ENCODE data around the gene TAS1R1. TPM values are rescaled to one million over a fixed set of nuclear protein-coding genes. Genes with fewer than 3 reads are reported as not detected.
A peak's percentile ranks its signal among the peaks of the same experiment; 100 is the strongest.

TAS1R1 gene
- total and polyA plus RNA-seq, 9 of the 15 experiments (the other 6 are each of a cell fraction or from before 2014, with no cell fraction given) = 0.06 TPM; not detected in 8

- no peak for TF ChIP-seq BCOR (IDR thresholded peaks at IDR 0.05)
- TF ChIP-seq ZNF79 (CRISPR knock-in tag; IDR thresholded peaks at IDR 0.05; ENCODE audit: low read depth) = peak; percentile 16; the same call in 1 of the 2 replicates
- no peak for TF ChIP-seq ZNF133 (CRISPR knock-in tag; IDR thresholded peaks at IDR 0.05)
- no peak for TF ChIP-seq ZNF24 (IDR thresholded peaks at IDR 0.05)
- TF ChIP-seq CREB3 (tag; conservative IDR thresholded peaks at IDR 0.05; ENCODE audit: low read depth) = peak; percentile 94
- peak; percentile 85 for TF ChIP-seq PHF20 (IDR thresholded peaks at IDR 0.05; ENCODE audit: partially characterized antibody)
- peak; percentile 26; the same call in 1 of the 2 replicates for TF ChIP-seq CLOCK (CRISPR knock-in tag; IDR thresholded peaks at IDR 0.05; ENCODE audit: borderline replicate concordance)
- TF ChIP-seq ETS2 (tag; IDR thresholded peaks at IDR 0.05; ENCODE audit: borderline replicate concordance, poor library complexity, severe bottlenecking) = no peak
- peak; percentile 61; the same call in 1 of the 2 replicates for TF ChIP-seq HINFP (tag; conservative IDR thresholded peaks at IDR 0.05; ENCODE audit: low read depth)
- TF ChIP-seq ZFX (CRISPR knock-in tag; IDR thresholded peaks at IDR 0.05) = peak; percentile 88
- peak; percentile 79 to 92 for TF ChIP-seq TEAD1 (CRISPR knock-in tag; IDR thresholded peaks at IDR 0.05)
- TF ChIP-seq ZNF707 (CRISPR knock-in tag; conservative IDR thresholded peaks at IDR 0.05) = no peak; the same call in 1 of the 2 replicates
- TF ChIP-seq KAT7 (CRISPR knock-in tag; IDR thresholded peaks at IDR 0.05; ENCODE audit: borderline replicate concordance) = 0 out of 2 replicates have a peak, but pooled peaks have one; percentile 21
- TF ChIP-seq KDM4B (IDR thresholded peaks at IDR 0.05; ENCODE audit: borderline replicate concordance in 2 of 2, low read depth in 1 of 2) = no peak
- no peak for TF ChIP-seq SAFB (IDR thresholded peaks at IDR 0.05; ENCODE audit: borderline replicate concordance, low read depth, low read length)
- TF ChIP-seq NELFE (IDR thresholded peaks at IDR 0.05; ENCODE audit: insufficient read depth, insufficient read length) = no peak
- TF ChIP-seq RFX5 (IDR thresholded peaks at IDR 0.05; ENCODE audit: low read depth, low read length) = no peak
- TF ChIP-seq SIN3B (IDR thresholded peaks at IDR 0.05; ENCODE audit: low read depth) = no peak; the same call in 1 of the 2 replicates
- 0 out of 2 replicates have a peak, but pooled peaks have one; percentile 59 for TF ChIP-seq ZNF561 (CRISPR knock-in tag; conservative IDR thresholded peaks at IDR 0.05)
- TF ChIP-seq SNIP1 (IDR thresholded peaks at IDR 0.05; ENCODE audit: low read depth) = no peak
Observed at GRCh38 chr1:6603915-6604558, 48.9 kb downstream of the TAS1R1 start (continued).
